Fibroblast of mammary gland (primary cell): ENCODE data around the gene NCLN.
A peak's percentile ranks its signal among the peaks of the same experiment; 100 is the strongest.

Source experiments
- DNase-seq: peaks from one replicate; pipeline ENCODE4 v3.0.0-alpha.2; 2010; ENCODE audit warnings: low read depth
- H3K4me3 ChIP-seq: 2 replicates; pipeline ENCODE4 v1.5.1; 2011; ENCODE audit warnings: low read depth, mild to moderate bottlenecking, low read length, moderate library complexity; ENCODE audit not compliant: control insufficient read depth
- CTCF ChIP-seq: conservative IDR thresholded peaks from 2 replicates; pipeline ENCODE4 v1.5.1; 2011; ENCODE audit warnings: low read depth, low read length, inconsistent platforms; ENCODE audit not compliant: control insufficient read depth, insufficient read depth

The NCLN gene

DNA sequence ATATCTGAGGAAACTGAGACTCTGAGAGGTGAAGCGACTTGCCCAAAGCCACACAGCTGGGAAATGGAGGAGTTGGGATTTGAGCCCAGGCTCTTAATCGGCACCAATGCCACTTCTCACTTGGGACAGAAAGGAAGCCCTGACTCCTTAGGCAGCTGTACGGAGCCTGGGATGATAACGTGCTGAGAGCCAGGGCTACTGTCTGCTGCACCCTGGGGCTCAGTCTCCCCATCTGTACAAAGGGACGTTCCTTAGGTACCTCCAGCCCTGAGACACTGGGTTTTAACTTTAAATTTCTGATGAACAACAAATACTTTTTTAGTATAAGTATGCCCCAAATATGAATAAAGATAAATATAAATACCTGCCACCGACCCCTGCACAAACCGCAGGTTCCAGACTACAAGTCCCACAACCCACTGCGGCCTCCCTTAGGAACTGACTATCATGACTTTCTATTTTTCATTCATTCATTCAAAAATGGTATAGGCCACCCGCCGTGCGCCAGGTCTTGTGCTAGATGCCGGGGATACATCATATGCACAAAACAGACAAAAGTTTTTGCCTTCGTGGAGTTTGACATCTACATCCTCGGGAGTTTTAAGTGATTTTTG lies 776 bp upstream of the NCLN start:
- DNase-seq: no peak
- no peak for TF ChIP-seq CTCF
- peak overlapping the region; percentile 60 for H3K4me3 ChIP-seq

DNA sequence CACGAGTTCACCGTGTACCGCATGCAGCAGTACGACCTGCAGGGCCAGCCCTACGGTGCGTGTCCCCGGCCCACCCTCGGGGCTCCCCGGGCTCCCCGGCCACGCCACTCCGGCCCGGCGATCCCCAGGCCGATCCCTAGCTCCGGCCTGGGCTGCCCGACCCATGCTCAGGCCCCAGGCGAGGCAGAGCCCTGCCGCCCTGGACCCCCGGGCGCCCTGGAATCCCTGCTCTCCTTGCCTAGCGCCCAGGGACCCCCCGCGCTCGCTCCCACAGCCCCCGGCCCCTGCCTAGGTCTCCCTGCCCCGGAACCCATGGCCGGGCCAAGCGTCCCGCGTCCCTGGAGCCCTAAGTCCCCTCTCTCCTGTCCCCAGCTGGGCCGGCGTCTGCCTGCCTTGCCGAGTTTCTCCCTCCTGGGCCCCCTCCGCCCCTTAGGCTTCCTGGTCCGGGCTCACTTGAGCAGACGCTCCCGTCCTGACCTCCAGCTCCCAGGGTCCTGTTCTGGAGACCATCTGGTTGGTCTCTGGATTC lies 494 bp downstream of the NCLN start:
- DNase-seq: peak; percentile 14
- peak overlapping the region; percentile 83 for H3K4me3 ChIP-seq
- no peak for TF ChIP-seq CTCF

DNA sequence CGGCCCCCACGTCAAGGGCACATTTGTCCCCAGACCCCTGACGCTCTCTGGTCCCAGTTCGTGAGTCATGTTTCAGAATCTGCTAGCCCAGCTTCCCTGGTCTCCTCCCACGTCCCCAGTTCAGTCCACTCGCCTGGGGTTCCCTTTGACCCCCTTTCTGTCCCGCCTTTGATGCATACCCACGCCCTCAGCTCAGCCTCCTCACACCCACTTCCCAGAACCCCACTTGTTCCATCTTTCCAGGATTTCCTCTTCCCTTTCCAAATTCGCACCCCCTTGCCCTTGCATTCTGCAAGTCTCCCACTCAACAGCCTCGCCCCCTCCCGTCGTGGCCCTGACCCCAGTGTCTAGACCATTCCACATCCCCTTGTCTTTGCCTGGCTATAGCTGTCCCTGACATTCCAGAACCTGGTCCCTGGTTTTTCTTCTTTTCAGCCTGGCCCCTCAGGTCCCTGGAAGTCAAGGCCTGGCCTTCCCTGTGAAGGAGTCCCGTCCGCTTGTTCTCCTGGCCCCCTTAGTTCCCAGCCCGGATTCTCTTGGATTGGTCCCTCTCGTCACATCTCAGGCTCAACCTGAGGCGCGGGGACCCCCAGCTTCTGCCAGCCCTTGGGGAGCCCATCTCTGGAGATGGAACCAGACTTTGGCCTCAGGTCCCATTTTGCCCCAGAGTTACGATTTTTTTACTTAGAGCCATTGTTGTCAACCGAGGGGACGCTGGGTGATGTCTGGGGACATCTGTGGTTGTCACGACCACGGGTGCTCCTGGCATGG lies 1.3 kb downstream of the NCLN start:
- H3K4me3 ChIP-seq: peak overlapping the region; percentile 83
- DNase-seq: peak; percentile 28
- TF ChIP-seq CTCF: no peak

GRCh38 chr19:3187662-3188511 lies 2.2 kb downstream of the NCLN start:
- no peak for TF ChIP-seq CTCF
- H3K4me3 ChIP-seq: no peak overlapping the region
- no peak for DNase-seq

- no peak for TF ChIP-seq CTCF
- H3K4me3 ChIP-seq: no peak overlapping the region
- no peak for DNase-seq
Measured at GRCh38 chr19:3188627-3189596, 3.2 kb downstream of the NCLN start.
